Panc1 (cell line): ENCODE data around the gene CBX7. TPM values are rescaled to one million over a fixed set of nuclear protein-coding genes. Genes with fewer than 3 reads are reported as not detected.

Experiments
- ATAC-seq: fragments of 200-7000 bp; cut with Tn5 transposase; 2 replicates; pipeline ENCODE4 v1.9.1; 2020; ENCODE audit warnings: mild to moderate bottlenecking, moderate library complexity
- BruUV-seq: library from RNA; stranded (reverse); fragments of 400-500 nt; replicated peaks from 2 replicates; lab custom pipeline; 2021; lab: Mats Ljungman, UMichigan
- CTCF ChIA-PET: fragments of 300-600 bp; sonication (Branson Sonifier 250); formaldehyde crosslinking; loops from one replicate; lab custom pipeline; 2022; ENCODE audit warnings: antibody characterized with exemption; lab: Charles Lee
- POLR2A ChIA-PET: fragments of 300-600 bp; sonication (Branson Sonifier 250); formaldehyde crosslinking; loops from one replicate; lab custom pipeline; 2022; ENCODE audit warnings: antibody characterized with exemption; lab: Charles Lee
- DNase-seq: peaks from one replicate; pipeline ENCODE4 v3.0.0-alpha.2; 2010; ENCODE audit warnings: low read depth, low spot score
- H3K27ac ChIP-seq: 2 replicates; pipeline ENCODE4 v1.5.1; 2011; ENCODE audit warnings: mild to moderate bottlenecking, low read length, inconsistent platforms
- H3K27me3 ChIP-seq: fragments of 200-500 bp; sonication (Bioruptor generic); 2 replicates; pipeline ENCODE4 v1.6.0; 2014; ENCODE audit warnings: low read length, inconsistent platforms; ENCODE audit not compliant: control insufficient read depth, insufficient read depth
- H3K36me3 ChIP-seq: fragments of 200-500 bp; sonication (Bioruptor generic); 2 replicates; pipeline ENCODE4 v1.5.1; 2014; ENCODE audit warnings: inconsistent platforms, mild to moderate bottlenecking, low read length, moderate library complexity; ENCODE audit not compliant: control insufficient read depth, insufficient read depth
- H3K4me1 ChIP-seq: 2 replicates; pipeline ENCODE4 v1.5.1; 2011; ENCODE audit warnings: inconsistent platforms, mild to moderate bottlenecking, low read length, moderate library complexity; ENCODE audit not compliant: control insufficient read depth, insufficient read depth
- H3K4me3 ChIP-seq, 2 experiments: 2 replicates each; pipeline ENCODE4 v1.5.1; 2011 to 2012; ENCODE audit warnings: low read depth in 2 of 2, low read length in 2 of 2, mild to moderate bottlenecking in 2 of 2, inconsistent platforms in 1 of 2, moderate library complexity in 1 of 2
- H3K9me3 ChIP-seq: fragments of 200-500 bp; sonication (Bioruptor generic); 2 replicates; pipeline ENCODE4 v1.5.1; 2014; ENCODE audit warnings: low read depth, mild to moderate bottlenecking, inconsistent platforms, low read length, moderate library complexity; ENCODE audit not compliant: control insufficient read depth, insufficient read depth
- CTCF ChIP-seq: fragments of 450-650 bp; IDR thresholded peaks from 2 replicates; pipeline ENCODE4 v1.5.1; 2017; ENCODE audit warnings: mild to moderate bottlenecking
- POLR2AphosphoS5 ChIP-seq: IDR thresholded peaks from 2 replicates; pipeline ENCODE4 v1.6.1; 2012; ENCODE audit warnings: mild to moderate bottlenecking, low read depth, low read length, moderate library complexity
- SIN3A ChIP-seq: IDR thresholded peaks from 2 replicates; pipeline ENCODE4 v1.6.1; 2012; ENCODE audit warnings: low read depth, mild to moderate bottlenecking, low read length, moderate library complexity, borderline replicate concordance; ENCODE audit not compliant: insufficient read depth
- TCF7L2 ChIP-seq: IDR thresholded peaks from 2 replicates; pipeline ENCODE4 v1.6.1; 2011; ENCODE audit warnings: mild to moderate bottlenecking, low read depth, low read length, inconsistent platforms
- in situ Hi-C: cut with HindIII; loops from 2 replicates; pipeline ENCODE4 v1.10.0; 2016; ENCODE audit warnings: low sequenced_read_pairs, low pct_unique_long_range_greater_than_20kb
- intact Hi-C: fragments of 100-400 bp; cut with micrococcal nuclease; formaldehyde crosslinking; loops from one replicate; pipeline ENCODE4 v1.10.0; 2022; ENCODE audit not compliant: unreplicated experiment
- total RNA-seq: library from RNA; stranded (reverse); gene quantifications from one replicate; pipeline ENCODE4 v1.2.1, GENCODE V29; 2021; ENCODE audit not compliant: unreplicated experiment
- TF ChIP-seq, protein P1 (sequence below), 2 experiments: IDR thresholded peaks; 2 replicates each; pipeline ENCODE4 v1.6.1; 2011 to 2012; ENCODE audit warnings: low read depth in 2 of 2, control low read depth in 1 of 2, low read length in 1 of 2, mild to moderate bottlenecking in 1 of 2, moderate library complexity in 1 of 2; ENCODE audit not compliant: insufficient read depth in 1 of 2

CBX7 gene
- total RNA-seq, 1 experiment from 2014 or later: 14.5 TPM

- no TSS peak for BruUV-seq
- DNase-seq (no peak), ATAC-seq (no peak)
- intact Hi-C loops: no loop called here
- POLR2A ChIA-PET: no interaction called here
- no peaks in the 10 kb centered on the region for H3K9me3 ChIP-seq
- no peak overlapping the region for H3K27ac ChIP-seq
- H3K4me1 ChIP-seq: peaks cover 7% of the 10 kb centered on the region; the same call in 1 of the 2 replicates
- no peak overlapping the region for H3K4me3 ChIP-seq
- H3K27me3 ChIP-seq: no peaks in the 10 kb centered on the region
- TF ChIP-seq, protein P1, sequence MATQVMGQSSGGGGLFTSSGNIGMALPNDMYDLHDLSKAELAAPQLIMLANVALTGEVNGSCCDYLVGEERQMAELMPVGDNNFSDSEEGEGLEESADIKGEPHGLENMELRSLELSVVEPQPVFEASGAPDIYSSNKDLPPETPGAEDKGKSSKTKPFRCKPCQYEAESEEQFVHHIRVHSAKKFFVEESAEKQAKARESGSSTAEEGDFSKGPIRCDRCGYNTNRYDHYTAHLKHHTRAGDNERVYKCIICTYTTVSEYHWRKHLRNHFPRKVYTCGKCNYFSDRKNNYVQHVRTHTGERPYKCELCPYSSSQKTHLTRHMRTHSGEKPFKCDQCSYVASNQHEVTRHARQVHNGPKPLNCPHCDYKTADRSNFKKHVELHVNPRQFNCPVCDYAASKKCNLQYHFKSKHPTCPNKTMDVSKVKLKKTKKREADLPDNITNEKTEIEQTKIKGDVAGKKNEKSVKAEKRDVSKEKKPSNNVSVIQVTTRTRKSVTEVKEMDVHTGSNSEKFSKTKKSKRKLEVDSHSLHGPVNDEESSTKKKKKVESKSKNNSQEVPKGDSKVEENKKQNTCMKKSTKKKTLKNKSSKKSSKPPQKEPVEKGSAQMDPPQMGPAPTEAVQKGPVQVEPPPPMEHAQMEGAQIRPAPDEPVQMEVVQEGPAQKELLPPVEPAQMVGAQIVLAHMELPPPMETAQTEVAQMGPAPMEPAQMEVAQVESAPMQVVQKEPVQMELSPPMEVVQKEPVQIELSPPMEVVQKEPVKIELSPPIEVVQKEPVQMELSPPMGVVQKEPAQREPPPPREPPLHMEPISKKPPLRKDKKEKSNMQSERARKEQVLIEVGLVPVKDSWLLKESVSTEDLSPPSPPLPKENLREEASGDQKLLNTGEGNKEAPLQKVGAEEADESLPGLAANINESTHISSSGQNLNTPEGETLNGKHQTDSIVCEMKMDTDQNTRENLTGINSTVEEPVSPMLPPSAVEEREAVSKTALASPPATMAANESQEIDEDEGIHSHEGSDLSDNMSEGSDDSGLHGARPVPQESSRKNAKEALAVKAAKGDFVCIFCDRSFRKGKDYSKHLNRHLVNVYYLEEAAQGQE (IDR thresholded peaks at IDR 0.05; ENCODE audit: insufficient read depth in 1 of 2, low read depth in 2 of 2, low read length in 1 of 2): no peak
- TF ChIP-seq TCF7L2: no peak
- TF ChIP-seq POLR2AphosphoS5: no peak
- no peak for TF ChIP-seq SIN3A
- no peak for TF ChIP-seq CTCF
- in situ Hi-C loops: no loop called here
- CTCF ChIA-PET: no interaction called here
- no peaks in the 10 kb centered on the region for H3K36me3 ChIP-seq
Measured at GRCh38 chr22:39128508-39128907, 24.0 kb downstream of the CBX7 start.

DNA sequence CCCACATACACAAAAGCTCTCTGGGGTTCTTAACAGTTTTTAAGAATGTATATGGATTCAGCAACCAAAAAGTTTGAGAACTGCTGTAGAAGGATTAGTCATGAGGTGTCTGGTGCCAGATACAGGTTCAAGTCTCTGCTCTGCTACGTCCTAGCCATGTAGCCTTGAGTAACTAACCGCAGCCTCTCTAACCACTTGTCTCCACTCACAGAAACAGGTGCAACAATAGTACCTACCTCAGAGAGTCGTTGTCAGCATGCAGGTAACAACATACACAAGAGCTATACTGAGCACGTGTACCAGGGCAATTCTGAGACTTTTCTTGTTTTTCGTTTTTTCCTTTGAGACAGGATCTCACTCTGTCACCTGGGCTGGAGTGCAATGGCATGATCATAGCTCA is 26.9 kb downstream of the CBX7 start:
- no peak for ATAC-seq
- CTCF ChIA-PET: no interaction called here
- in situ Hi-C loops: no loop called here

More for the DNA sequence above, 26.9 kb downstream of the CBX7 start:
- H3K4me1 ChIP-seq: no peaks in the 10 kb centered on the region
- TF ChIP-seq TCF7L2 (no peak), SIN3A (no peak), POLR2AphosphoS5 (no peak), CTCF (no peak)
- TF ChIP-seq, protein P1 (IDR thresholded peaks at IDR 0.05; ENCODE audit: insufficient read depth in 1 of 2, low read depth in 2 of 2, low read length in 1 of 2): no peak
- H3K4me3 ChIP-seq: no peak overlapping the region
- no peaks in the 10 kb centered on the region for H3K36me3 ChIP-seq
- POLR2A ChIA-PET: interaction anchor here (0.6 kb wide), 1 partner anchor 371 kb away, joined by 4 read pairs; no protein-coding TSS in a partner anchor
- no TSS peak for BruUV-seq
- H3K27ac ChIP-seq: no peak overlapping the region
- H3K27me3 ChIP-seq: no peaks in the 10 kb centered on the region
- H3K9me3 ChIP-seq: no peaks in the 10 kb centered on the region
- intact Hi-C loops: no loop called here
- no peak for DNase-seq
